Right forelimb (tissue), 1 donor: ENCODE data around the gene PSMB11.

Experiments
- DNase-seq: peaks from one replicate; pipeline ENCODE4 v3.0.0-alpha.2; 2018

The PSMB11 gene

GRCh38 chr14:23015618-23016017, 26.4 kb upstream of the PSMB11 start:
- DNase-seq, result no peak

- no peak for DNase-seq
Measured at GRCh38 chr14:23017091-23017490, 24.9 kb upstream of the PSMB11 start.

GRCh38 chr14:23018107-23018506, 23.9 kb upstream of the PSMB11 start:
- no peak for DNase-seq

DNA sequence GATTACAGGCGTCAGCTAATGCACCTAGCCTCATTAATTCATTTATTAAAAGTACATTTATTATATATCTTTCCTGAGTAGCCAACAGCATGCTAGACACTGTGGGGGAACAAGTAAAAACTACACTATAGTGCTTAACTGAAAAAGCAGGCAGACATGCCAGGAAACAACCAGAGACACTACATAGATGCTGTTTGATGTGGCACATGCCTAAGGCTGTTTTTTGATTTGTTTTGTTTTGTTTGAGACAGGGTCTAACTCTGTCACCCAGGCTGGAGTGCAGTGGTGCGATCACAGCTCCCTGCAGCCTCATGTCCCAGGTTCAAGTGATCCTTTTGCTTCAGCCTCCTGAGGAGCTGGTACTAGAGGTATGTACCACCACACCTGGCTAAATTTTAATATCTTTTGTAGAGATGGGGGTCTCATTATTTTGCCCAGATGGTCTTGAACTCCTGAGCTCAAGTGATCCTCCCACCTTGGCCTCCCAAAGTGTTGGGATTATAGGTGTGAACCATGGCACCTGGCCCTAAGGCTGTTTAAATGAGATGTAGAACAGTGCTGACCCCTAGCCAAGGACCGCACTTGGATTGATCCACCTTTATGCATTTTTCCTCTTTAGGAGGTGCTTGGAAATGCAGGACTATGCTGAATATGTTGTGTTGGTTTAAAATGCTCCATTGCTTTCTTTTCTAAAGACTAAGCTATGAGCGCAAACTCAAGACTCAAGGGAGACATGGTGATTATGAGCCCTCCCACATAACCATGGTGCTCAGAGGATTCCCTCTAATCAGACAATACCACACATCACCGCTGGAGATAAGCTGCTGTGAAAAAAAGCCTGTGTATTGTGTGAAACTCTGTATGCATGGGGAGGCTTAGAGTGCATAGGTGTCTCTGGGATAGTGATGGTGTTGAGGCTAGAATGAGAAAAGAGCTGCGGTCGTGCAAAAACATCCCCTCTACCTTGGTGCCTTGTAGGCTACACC, 21.6 kb upstream of the PSMB11 start:
- DNase-seq, result no peak

DNA sequence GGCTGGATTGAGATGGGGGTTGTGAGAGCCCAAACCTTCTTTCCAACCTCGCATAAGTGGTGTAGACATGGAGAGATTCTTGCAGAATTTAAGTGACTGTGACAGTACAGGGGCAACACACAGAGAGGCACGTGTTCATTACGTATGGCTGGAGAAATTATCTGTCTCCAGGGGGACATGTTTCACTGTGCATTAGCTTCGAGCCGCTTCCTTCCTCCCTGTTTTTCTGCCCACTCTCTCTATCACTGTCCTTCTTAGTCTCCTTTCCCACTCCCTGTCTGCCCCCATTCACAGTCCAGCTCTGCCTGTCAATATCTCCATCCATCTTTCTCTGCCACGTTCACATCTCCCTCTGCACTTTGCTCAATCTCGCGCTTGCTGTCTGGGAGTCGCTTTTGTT, 20.6 kb upstream of the PSMB11 start:
- no peak for DNase-seq

GRCh38 chr14:23021889-23022442, 20.0 kb upstream of the PSMB11 start:
- no peak for DNase-seq

DNA sequence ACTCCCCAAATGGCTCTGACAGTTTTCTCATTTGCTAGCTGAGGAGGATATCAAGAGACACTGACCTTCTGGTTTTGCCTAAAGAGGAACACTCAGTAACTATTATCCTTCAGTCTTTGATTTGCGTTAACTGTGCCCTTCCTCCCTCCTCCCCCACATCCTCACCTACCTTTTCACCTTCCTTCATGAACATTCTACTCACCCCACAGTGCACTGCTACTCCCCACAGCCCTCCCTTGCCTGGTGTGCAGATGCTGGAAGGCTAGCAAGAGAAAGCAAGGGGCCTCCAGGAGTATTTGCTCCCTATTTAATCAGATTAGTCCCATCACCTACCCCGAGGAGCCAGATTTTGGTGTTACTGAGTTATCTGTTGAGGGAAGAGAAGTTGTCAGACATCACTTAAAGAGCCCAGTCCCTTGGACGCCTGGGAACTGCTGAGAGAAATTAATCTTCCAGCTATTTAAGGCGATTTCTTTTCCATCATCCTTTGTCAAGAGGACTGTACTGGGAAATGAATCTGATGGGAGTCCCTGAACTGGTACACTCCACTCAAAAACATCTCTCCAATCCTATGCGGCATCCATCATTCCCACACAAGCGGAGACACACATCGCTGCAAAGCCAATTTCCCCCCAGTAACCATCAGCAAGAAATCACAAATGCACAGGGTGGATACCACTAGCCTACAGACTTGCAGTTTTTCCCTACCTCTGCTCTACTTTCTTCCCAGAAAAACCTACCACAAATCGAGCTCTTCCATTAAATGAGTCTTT, 18.8 kb upstream of the PSMB11 start:
- no peak for DNase-seq

DNA sequence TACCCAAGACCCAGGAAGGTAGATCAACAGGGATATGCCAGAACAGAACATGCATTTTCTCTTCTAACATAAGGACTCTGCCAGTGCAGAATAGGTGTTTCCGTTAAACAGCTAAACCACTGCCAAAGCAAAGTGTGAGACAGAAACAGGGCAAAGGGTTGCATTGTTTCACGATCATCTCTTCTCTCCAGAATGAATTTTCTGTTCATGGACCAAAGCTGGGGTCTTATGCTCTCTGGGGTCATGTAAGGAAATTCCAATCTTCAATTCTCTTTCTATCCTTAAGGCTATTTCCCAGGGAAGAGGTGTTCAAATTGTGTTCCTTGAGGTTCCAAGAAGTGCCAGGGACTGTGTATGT, 18.2 kb upstream of the PSMB11 start:
- DNase-seq, result no peak

DNA sequence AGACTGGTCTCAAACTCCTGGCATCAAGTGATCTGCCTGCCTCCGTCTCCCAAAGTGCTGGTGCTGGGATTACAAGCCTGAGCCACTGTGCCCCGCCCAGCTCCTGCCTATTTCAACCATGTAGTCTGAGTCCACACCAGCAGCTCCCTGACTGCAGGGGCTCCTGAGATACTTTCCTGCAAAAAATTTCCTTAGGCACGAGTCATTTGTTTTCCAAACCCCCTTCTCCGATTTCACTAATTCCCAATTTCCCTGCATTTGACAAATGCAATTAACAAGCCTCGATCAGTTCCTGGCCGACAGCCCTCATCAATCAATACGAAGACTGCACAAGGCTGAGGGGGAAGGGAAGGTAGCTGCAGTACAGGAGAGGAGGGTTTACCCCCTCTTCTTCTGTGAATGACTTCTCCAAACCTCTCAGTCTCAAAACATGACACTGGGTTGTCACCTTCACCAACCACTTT, 17.4 kb upstream of the PSMB11 start:
- DNase-seq, result no peak

DNA sequence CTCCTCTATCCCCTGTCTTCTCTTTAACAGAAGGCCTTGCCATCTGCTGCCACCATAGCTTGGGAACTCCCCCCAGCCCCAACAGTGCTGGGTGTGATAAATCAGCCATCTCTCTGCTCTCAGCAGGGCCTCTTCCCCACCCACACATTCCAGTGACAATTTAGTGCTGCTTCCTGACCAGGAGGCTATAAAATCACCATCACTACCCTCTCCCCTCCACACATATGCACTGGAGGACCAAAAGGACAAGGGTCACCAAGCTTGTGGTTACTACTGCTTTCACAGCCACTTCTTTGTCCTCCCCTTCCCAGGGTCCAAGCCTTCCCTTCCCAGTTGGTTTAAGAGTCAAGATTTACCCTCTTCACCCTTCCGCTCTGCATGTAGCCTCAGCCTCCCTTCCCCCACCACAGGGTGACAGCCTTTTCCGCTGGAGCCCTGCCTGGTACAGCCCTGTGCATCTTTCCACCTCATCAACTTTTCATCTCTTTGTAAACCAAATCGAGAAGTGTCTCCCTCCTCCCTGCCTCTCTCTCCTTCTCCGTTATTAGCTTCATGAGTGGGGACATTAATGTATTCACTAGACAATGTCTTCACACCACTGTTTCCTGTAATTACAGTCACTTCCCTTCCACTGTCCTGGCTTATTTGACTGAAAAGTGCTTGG, 16.7 kb upstream of the PSMB11 start:
- DNase-seq, result no peak

GRCh38 chr14:23028799-23029198, 13.2 kb upstream of the PSMB11 start:
- DNase-seq, result no peak

- DNase-seq, result no peak
Measured at GRCh38 chr14:23030936-23031335, 11.1 kb upstream of the PSMB11 start.

DNA sequence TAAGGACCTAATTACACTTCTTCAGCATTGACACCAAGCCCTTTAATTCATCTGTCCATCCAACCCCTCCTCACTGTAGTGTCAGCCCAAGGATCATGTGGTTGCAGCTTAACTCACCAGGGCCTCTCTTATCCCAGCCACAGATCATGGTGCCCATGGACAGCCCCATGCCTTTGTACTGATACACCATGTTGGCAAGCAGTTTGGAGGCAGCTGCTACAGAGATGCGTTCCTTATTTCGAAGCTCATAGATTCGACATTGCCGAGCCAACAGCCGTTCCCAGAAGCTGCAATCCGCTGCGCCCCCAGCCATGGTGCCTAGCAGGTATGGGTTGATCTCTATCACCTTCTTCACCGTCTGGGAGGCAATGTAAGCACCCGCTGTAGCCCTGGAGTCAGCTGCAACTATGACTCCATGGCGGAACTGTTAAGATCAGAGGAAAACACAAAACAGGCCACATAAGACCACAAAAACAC, 8.7 kb upstream of the PSMB11 start:
- no peak for DNase-seq

GRCh38 chr14:23033801-23034497, 8.1 kb upstream of the PSMB11 start:
- no peak for DNase-seq

- DNase-seq, result peak; percentile 90
Measured at GRCh38 chr14:23034498-23035302, 7.3 kb upstream of the PSMB11 start, which contains the start of gene PSMB5. PSMB5 (minus strand) TSS chr14:23034900; CDS start chr14:23034881, 19 bp downstream.

- DNase-seq, result no peak
Measured at GRCh38 chr14:23035303-23036144, 6.5 kb upstream of the PSMB11 start.

GRCh38 chr14:23040100-23040499, 1.9 kb upstream of the PSMB11 start:
- DNase-seq, result no peak

DNA sequence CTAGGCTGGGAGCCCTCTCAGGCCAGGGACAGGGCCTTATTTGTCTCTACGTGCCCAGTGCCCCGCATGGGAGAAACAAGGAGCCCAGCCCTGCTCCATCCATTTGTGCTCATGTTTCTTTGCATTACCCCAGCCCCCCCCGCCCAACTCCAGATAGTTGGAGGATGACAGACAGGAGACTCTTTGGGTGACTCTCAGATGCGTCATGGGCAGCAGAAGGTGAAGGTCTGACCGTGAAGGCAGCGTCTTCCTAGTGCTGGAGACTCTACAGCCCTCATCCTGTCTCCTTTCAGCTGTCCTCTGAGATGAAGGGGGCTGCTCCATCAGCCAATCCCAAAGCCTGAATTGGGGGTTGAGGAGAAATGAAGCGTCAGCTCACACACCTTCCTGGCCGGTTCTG, 283 bp upstream of the PSMB11 start:
- no peak for DNase-seq

- DNase-seq, result no peak
Measured at GRCh38 chr14:23043145-23043544, 1.1 kb downstream of the PSMB11 start.

GRCh38 chr14:23043754-23044153, 1.7 kb downstream of the PSMB11 start:
- no peak for DNase-seq
